DMS53 (cell line): ENCODE results near the gene AGPAT1.
"Not testable (repeated sequence)": the region's sequence is repeated elsewhere in the genome, so short reads cannot be mapped to it uniquely, and the experiment has no call there.

Experiments used
- DNase-seq: peaks from one replicate; lab custom pipeline; 2025; lab: John Stamatoyannopoulos, UW

Gene AGPAT1, protein sequence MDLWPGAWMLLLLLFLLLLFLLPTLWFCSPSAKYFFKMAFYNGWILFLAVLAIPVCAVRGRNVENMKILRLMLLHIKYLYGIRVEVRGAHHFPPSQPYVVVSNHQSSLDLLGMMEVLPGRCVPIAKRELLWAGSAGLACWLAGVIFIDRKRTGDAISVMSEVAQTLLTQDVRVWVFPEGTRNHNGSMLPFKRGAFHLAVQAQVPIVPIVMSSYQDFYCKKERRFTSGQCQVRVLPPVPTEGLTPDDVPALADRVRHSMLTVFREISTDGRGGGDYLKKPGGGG

GRCh38 chr6:32175711-32176475 is at the start of gene AGPAT1:
Gene AGPAT1 (minus strand): TSS chr6:32176084. CDS start chr6:32171496, 4,588 bp downstream.
- peak; percentile 98 for DNase-seq

DNA sequence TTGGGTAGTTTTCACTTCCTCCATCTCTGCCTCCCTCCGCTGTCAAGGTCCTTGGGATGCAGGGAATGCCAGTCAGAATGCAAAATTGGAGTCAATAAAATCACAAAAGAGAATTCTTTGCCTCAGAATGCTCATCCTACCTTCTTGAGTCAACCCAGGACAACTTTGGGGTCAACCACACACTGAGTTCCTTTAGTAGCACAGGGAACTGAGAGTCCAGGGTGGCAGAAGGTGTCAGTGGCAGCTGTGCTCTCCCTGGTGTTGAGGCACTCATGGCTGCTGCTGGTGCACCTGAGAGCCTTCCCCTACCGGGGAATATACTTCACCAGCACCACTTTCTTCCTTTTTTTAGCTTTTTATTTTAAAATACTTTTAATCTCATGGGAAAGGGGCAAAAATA is 48.8 kb upstream of the AGPAT1 start:
- no peak for DNase-seq

DNA sequence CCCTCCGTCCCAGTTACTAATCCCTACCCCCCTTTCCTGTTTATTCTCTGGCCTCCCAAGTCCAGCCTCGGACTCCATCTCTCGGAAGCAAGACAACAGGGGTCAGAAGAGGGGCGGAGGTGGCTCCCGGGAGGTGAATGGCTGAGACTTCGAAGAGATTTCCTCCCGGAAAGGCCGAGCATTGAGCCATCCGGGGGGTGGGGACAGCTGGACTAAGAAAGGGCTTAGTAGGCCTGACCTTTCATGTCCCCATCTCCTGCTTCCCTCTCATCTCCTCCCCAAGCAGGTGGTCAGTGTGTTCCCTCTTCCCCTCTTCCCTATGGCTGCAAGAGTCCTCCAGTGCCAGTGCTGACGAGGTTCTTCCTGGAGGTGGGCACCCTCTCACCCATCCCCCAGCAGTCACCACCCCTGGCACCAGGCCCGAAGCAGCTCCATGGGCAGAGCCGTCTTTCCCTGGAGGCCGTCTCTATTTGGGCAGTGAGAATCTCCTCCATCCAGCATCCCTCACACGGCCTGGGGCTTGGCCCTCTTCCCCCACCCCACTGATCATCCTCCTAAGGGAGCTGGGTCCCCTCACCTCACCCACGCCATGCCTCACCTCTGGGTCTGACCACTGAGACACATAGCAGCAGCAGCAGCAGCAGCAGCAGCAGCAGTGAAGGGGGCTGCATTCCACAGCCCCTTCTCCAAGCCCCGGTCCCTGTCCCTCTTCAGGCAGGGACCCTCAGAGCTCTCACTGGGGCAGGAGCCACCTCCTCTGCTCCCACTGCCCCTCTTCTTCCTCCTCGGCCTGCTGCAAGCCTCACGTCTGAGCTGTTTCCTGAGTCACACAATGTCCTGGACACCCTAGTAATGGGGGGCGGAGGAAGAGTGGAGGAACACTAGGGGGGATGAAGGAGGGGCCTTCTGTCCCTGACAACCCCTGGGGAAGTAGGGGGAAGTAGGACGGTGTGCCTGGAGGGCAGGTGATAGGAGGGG is 47.7 kb upstream of the AGPAT1 start, which contains the start of gene NOTCH4:
Gene NOTCH4, minus strand, starts transcription at position 810 of the 978 bp plus-strand sequence. Its CDS starts 139 bp downstream, at position 671.
- no peak for DNase-seq

GRCh38 chr6:32222333-32223230 is 46.7 kb upstream of the AGPAT1 start:
- DNase-seq: no peak

GRCh38 chr6:32220021-32220420 is 44.1 kb upstream of the AGPAT1 start:
- no peak for DNase-seq

DNA sequence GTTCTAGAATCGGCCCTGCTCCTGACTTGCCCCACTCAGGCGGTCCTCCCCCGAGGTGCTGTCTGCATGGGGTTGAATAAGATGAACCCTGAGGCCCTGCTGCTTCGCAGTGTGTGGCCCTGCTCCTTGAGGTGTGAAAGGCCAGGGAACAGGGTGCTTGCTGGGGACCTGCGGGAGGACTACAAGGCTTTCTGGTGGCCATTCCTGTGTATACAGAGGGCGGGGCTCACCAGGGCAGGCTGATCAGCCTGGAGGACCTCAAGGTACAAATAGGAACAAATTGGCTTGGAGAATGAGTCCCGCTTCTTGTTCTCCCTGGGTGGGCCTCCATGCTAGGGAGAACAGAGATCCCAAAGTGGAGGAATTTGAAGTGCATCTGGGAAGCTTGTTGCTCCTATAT is 42.3 kb upstream of the AGPAT1 start:
- DNase-seq: no peak

DNA sequence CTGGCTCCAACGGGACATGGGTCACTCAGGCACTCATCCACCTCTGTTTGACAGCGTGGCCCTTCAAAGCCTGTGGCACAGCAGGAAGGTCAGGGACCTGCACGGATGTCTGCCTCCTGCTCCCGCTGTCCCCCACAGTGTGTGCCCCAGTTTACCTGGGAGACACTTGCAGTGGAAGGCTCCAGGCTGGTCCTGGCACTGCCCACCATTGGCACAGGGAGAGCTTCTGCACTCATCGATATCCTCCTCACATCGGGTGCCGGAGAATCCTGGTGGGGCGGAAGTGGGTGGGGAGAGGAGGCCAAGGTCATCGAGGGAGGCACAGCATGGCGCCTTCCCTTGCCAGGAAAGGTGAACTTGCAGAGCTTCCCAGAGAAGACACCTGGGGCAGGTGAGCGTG is 41.1 kb upstream of the AGPAT1 start:
- no peak for DNase-seq

DNA sequence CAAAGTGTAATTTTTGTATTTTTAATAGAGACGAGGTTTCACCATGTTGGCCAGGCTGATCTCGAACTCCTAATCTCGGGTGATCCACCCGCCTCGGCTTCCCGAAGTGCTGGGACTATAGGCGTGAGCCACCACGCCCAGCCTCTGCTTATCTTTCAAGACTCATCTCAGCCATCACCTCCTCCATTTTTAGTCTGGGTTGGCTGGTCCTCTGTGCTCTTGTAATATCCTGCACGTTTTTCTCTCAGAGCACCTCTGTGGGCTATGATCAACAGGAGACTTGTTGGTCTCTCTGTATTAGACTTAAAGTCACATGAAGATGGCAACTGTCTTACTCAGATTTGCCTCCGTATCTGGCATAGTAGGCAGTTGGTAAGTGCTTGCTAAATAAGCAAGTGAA is 40.4 kb upstream of the AGPAT1 start:
- no peak for DNase-seq

DNA sequence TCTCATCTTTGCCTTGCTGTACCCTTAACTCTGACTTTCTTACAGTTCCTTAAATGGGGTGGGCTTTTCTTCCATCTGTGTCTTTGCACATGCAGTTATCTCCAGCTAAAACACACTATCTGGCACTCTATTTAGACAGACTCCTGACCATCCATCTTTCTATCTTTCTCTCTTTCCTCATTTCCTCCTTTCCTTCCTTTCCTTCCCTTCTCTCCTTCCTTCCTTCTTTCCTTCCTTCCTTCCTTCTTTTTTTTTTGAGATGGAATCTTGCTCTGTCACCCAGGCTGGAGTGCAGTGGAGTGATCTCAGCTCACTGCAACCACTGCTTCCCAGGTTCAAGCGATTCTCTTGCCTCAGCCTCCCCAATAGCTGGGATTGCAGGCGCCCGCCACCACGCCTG is 39.7 kb upstream of the AGPAT1 start:
- no peak for DNase-seq

- no peak for DNase-seq
Measured at GRCh38 chr6:32214126-32214525, 38.2 kb upstream of the AGPAT1 start.

DNA sequence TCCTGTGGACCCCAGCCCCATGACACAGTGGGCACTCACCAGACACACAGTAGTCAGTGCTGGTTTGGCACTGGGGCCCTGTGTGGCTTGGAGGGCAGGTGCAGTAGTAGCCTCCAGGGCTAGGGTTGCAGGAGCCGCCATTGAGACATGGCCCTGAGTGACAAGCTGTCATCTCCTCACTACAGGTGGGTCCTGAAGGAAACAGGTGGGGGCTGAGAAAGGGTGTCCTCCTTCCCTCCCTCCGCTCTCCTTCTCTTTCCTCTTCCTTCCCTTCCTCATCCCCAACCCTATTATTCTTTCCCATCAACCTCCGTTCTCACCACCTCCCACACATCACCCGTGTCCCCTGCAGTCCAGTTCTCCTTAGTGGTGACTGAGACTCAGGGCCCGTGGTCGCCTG is 37.8 kb upstream of the AGPAT1 start:
- DNase-seq: no peak

DNA sequence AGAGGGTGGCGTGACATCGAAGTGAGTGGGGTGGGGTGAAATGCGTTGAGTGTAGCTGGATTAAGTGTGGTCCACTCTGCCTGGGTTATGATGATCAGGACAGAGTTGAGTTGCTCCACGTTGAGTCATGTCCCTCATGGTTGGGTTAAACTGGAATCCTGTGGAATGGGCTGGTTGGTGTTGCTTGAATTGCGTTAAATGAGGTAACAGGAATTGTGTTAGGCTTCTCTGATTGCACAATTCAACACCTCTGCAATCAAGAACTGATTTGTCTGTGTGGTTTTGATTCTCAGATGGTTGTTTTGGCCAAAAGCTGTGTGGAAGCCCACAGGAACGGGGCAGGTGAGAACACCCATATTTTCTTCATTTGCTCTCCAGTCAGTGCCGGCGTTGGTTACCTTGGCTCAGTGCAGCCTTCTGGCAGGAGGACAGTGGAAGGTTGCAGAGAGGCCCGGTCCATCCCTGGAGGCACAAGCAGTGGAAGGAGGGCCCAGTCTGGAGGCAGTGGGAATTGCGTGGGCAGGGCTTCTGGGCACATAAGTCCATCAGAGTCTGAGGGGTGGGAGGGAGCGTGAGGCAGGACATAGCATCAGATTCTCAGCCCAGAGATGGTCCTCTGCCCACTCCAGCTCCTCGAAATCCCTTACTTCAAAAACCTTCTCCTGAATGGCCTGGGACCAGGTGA is 36.3 kb upstream of the AGPAT1 start:
- no peak for DNase-seq

DNA sequence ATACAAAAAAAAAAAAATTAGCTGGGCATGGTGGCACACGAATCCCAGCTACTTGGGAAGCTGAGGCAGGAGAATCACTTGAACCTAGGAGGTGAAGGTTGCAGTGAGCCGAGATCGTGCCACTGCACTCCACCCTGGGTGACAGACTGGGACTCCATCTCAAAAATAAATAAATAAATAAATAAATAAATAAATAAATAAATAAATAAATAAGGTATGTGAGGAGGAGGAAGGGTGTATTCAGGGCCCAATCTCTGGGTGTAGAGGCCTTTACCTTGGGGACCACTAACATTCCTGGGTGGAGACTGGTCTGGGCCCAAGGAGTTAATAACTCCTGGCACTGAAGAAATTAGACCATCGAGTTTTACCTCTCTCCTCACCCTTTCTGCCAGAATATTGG is 35.5 kb upstream of the AGPAT1 start:
- not testable (repeated sequence) for DNase-seq

GRCh38 chr6:32210191-32210601 is 34.3 kb upstream of the AGPAT1 start:
- DNase-seq: no peak

GRCh38 chr6:32208996-32209395 is 33.1 kb upstream of the AGPAT1 start:
- DNase-seq: no peak

DNA sequence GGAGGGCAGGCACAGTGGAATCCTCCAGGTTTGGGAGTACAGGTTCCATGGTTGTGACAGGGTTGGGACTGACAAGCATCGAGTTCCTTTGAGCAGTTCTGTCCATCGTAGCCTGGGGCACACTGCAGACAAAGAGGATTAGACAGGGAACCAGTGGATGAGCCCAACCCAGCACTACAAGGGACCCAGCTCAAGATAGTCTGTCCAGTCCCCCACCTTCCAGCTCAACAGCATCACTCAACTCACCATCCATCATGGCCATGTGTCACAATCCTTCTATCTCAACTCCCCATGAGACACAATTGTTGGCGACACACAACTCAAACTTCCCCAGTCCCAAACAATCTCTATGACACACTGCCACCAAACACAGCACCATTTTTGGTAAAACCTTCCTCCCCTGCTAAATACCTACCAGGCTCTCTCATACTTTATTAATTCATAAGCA is 28.4 kb upstream of the AGPAT1 start:
- DNase-seq: no peak

DNA sequence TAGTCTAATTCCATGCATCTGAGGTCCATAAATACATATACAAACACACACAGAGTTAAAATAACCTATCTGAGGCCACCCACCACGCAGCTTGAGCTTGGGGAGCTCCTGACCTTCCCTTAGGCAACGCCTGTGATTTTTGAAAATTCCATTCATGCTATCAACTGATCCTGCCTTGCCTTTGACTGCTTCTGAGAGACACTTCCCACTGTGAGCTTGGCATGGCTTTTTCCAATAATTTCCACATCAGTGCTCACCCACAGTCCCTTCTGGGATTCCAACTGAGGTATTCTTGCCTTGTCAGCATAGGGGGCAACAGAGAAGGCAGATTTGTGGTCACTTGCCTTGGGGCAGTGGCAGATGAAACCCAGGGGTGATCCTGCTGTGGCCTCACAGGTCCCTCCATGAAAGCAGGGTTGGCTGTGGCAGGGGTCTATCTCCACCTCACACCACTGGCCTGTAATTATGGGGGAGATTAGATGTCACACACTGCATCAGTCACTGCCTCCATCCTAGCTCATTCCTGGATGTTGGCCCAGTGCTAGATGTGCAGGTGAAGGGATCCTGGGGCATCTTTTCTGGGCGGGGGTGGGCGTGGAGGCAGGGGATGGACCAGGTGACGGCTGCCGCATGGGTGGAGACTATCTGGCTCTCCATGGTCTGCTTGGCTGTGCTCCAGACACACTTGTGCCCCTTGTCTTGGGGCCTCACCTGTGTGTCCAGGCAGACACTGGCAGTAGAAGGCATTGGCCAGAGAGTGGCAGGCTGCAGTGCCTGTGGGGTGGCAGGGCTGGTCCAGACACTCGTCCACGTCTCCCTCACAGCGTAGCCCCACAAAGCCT is 27.8 kb upstream of the AGPAT1 start:
- DNase-seq: no peak

DNA sequence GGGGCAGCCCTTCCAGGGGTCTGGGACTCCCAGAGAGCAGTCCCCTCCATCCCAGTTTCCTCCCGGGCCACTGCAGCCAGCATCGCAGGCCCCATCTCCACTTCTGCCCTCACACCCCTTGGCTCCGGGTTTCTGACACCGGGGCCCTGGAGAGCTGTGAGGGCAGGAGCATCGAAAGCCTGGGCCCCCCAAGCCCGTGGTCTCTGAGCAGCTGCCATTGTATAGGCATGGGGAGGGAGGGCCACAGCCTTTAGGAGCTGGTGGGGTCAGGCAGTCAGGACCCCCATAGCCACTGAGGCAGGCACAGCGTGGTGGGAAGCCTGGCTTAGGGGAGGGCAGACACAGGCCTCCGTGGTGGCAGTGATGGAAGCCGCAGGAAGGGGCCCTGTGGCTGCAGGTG is 26.3 kb upstream of the AGPAT1 start:
- no peak for DNase-seq

DNA sequence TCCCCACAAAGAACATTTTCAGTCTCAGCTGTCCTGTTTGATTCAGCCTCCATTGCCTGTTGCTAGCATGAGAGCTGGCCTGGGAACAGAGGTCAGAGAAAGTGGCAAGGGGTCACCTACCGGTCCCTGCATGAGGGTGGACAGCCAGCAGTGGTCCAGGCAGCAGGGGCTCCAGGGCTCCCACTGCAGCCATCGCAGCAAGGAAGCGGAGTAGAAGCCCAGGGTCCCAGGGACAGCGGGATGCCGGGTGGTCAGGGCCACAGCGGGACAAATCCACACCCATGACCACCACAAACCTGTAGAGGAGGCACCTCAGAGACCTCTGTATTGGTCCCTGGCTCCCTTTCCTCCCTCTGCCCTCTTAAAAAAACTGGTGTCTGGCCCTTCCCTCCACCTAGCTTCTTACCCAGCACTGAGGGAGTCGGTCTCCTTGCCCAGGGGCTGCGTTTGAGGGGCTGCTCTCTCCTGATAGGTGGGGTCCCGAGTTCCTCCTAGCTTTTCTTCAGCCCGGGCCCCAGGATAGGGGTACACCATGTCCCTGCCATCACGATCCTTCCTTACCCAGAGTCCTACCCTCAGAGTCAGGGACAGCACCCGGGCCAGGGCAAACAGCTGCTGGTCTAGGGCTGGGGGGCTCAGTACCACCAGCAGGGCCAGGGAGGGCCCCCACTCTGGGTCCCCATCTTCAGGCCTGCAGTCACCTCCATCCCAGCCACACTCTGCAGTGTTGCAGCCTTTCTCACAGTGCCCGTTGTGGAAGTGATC is 25.0 kb upstream of the AGPAT1 start:
- no peak for DNase-seq
